SK-N-MC (cell line): ENCODE measurements around the gene LCE2B.

Experiments used
- EZH2 ChIP-seq: fragments of 200-600 bp; sonication (generic); IDR thresholded peaks from one replicate; pipeline ENCODE4 v1.6.1; 2017; ENCODE audit warnings: antibody characterized with exemption
- FOXP2 ChIP-seq: optimal IDR thresholded peaks from 2 replicates; pipeline ENCODE3; 2011; ENCODE audit warnings: mild to moderate bottlenecking, moderate library complexity; ENCODE audit not compliant: insufficient read depth; ENCODE audit errors: extremely low read length, control extremely low read depth
- POLR2AphosphoS5 ChIP-seq: IDR thresholded peaks from 2 replicates; pipeline ENCODE4 v1.6.1; 2012; ENCODE audit warnings: mild to moderate bottlenecking, low read depth, low read length, borderline replicate concordance

GRCh38 chr1:152699746-152700145 lies 13.8 kb downstream of the LCE2B start:
- no peak for TF ChIP-seq POLR2AphosphoS5
- no peak for TF ChIP-seq EZH2
- TF ChIP-seq FOXP2: no peak
